Measurements from ENCODE around the gene ZNF385B.
"Not testable (repeated sequence)": the region's sequence is repeated elsewhere in the genome, so short reads cannot be mapped to it uniquely, and the experiment has no call there.

The ZNF385B gene

GRCh38 chr2:179470089-179470488, 391.3 kb downstream of the ZNF385B start:
- no peak for DNase-seq

- no peak for DNase-seq
Observed at GRCh38 chr2:179467960-179468359, 393.5 kb downstream of the ZNF385B start.

DNA sequence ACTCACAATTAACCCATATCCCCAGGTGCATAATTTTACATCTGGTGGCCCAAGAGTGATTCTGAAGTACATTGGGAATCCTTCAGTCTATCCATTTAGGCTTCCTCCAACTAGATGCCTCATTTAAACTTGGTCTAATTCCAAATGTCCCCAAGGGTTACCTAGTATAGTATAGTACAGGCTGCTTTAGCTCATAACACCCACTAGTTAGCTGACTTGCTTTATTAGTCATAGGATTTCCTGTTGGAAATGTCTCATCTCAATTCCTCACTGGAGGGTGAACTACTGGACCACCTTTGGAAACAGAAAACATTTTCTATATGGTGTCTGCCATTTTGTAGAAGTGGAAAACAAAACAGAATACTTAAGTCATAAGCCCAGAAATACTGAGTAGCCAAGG, 394.3 kb downstream of the ZNF385B start:
- peak; percentile 68 for DNase-seq

- DNase-seq, result no peak
Observed at GRCh38 chr2:179461420-179461819, 400.0 kb downstream of the ZNF385B start.

DNA sequence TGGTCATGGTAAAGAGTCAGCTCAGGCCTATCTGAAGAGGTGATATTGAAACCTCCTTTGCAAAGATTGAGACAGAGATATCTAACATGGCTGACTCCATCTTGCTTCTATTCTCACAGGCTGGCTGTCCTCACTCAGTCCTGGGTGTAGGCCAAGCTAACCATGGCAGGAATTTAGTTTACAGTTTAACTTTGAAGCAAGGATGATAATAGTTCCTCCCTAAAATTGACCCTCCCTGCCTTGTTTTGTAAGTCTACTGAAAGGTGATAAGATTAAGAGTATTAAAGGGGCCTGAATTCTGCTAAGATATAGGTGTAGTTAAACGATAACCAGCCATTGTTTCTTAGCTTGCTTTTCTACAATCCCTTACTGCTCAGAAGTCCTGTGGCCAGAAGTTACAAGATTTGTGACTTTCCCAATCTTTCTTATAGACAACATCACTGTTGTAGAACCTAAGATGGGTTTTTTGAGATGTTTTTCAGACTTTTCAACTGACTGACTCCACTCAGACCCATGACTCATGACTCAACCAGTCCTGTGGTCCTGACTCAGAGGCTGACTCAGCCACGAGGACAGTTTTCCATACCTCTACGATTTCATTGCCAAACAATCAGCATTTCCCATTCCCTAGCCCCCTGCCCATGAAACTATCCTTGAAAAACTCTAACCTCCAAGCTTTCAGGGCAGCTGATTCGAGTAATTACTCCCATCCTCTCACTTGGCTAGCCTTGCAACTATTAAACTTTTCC, 401.1 kb downstream of the ZNF385B start:
- peak; percentile 97 for DNase-seq

GRCh38 chr2:179458113-179458512, 403.3 kb downstream of the ZNF385B start:
- DNase-seq, result not testable (repeated sequence)

- peak; percentile 65 for DNase-seq
Observed at GRCh38 chr2:179455824-179456223, 405.6 kb downstream of the ZNF385B start.

DNA sequence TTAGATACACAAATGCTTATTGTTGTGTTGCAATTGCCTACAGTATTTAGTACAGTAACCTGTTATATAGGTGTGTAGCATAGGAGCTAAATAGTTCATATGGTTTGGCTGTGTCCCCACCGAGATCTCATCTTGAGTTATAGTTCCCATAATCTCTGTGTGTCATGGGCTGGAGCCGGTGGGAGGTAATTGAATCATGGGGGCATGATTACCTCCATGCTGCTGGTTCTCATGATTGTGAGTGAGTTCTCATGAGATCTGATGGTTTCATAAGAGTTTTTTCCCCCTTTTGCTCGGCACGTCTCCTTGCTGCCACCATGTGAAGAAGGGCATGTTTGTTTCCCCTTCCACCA, 406.3 kb downstream of the ZNF385B start:
- DNase-seq, result peak; percentile 69

DNA sequence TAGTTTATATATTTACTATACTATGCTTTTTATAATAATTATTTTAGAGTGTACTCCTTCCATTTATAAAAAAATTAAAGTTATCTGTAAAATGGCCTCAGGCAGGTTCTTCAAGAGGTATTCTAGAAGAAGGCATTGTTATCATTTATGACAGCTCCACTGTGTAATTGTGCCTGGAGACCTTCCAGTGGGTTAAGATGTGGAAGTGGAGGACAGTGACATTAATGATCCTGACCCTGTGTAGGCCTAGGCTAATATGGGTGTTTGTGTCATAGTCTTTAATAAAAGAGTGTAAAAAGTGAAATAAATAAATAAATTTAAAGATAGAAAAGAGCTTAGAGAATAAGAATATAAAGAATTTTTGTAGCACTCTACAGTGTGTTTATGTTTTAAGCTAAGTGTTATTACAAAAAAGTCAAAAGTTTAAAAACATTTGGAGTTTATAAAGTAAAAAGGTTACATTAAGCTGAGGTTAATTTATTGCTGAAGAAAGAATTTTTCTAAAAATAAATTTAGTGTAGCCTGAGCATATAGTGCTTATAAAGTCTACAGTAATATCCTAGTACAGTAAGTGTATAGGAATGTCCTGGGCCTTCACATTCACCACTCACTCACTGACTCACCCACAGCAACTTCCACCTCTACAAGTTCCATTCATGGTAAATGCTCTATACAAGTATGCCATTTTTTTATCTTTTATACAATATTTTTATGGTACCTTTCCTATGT, 406.8 kb downstream of the ZNF385B start:
- peak; percentile 95 for DNase-seq

- no peak for DNase-seq
Observed at GRCh38 chr2:179449010-179449409, 412.4 kb downstream of the ZNF385B start.

DNA sequence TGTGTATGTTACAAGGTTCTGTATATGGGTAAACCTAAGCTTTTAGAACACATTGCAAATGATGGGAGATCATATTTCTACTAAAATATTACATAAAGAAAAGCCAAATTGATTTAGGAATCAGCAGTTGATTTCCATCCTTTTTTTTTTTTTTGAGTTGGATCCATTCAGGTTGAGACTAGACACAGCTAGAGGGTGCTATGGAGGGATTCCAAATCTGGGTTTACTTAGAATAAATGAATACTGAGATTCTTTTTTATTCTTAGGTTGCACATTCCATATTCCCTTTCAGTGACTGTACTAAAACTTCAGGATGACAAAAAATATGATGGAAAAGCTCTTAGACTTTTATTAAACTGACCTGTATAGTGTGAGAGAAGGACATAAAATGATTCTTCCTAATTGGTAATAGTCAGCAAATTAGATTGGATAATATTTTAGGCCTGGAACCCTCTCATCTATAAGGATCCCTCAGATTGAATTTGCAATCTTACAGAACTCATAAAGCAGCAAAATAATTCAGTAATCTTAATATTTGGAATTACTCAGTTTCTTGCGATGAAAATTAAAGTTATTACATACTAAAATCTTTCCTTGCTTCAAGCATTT, 413.5 kb downstream of the ZNF385B start:
- no peak for DNase-seq

- DNase-seq, result no peak
Observed at GRCh38 chr2:179447421-179447820, 414.0 kb downstream of the ZNF385B start.

DNA sequence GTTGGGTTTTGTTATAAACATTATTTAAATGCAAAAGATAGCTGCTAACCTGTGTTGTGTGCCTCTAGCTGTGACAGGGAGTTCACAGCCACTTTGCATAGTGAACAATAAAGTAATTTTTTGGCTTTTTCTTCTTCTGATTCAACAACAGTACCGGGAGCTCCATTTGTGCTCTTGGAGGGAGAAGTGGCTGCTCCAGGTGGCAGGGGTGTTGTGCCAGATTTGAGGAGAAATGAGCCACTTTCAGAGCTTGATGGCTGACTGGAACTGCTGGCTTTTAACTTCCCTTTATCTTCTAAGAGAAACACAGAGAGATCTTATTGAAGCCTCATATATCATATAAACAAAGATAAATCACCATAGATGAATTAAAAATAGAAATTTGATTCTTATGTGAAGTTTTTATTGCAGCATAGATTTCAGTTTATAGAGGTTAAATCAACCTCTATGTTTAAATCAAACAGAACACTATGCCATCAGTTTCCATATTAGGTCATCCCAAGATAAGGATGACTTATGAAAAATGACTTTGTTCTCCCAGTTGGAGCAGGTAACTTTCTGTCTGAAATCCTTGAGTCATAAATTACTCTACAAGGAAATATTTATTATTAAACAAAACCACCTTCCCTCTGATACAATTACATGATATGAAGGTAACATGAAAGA, 414.8 kb downstream of the ZNF385B start:
- DNase-seq, result no peak

DNA sequence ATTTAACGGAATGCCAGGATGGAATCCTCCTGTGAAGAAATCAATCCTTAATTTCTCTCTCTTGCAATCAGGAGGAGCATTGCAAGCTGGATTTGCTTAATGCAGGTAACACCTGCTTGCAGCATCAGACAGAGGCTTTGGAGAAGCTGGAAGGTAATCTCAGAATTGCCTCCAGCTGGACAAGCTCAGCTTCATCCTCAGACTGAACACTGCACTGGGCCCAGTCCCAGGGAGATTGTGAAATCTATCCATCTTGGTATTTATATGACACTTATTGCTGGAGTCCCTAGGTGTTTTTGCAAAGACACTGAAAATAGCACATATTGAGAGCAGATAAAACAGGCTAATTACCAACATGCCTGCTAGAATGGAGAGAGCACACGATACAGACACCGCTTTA, 417.4 kb downstream of the ZNF385B start:
- peak; percentile 29 for DNase-seq

GRCh38 chr2:179443180-179443579, 418.2 kb downstream of the ZNF385B start:
- DNase-seq, result no peak

- DNase-seq, result no peak
Observed at GRCh38 chr2:179442206-179442605, 419.2 kb downstream of the ZNF385B start.

GRCh38 chr2:179441551-179441950, 419.9 kb downstream of the ZNF385B start:
- peak; percentile 25 for DNase-seq

- DNase-seq, result peak; percentile 10
Observed at GRCh38 chr2:179440642-179441251, 420.7 kb downstream of the ZNF385B start.

DNA sequence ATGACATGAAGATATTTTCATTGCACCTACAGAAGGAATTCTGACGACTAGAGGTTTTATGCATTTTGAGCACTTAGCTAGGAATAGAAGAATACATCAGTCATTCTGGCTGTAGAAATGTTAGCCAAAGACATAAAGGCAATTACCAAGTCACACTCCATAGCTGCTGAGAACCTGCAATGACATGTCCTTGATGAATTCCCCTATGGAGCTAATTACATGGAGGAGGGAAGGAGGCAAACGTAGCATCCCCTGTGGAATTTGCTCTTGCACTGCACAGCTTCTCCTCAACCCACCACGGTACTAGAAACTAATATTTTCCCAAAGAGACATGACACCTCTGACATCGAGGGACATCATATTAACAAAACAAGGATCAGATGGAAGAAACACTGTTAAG, 422.8 kb downstream of the ZNF385B start:
- no peak for DNase-seq

GRCh38 chr2:179437430-179437829, 424.0 kb downstream of the ZNF385B start:
- DNase-seq, result no peak

DNA sequence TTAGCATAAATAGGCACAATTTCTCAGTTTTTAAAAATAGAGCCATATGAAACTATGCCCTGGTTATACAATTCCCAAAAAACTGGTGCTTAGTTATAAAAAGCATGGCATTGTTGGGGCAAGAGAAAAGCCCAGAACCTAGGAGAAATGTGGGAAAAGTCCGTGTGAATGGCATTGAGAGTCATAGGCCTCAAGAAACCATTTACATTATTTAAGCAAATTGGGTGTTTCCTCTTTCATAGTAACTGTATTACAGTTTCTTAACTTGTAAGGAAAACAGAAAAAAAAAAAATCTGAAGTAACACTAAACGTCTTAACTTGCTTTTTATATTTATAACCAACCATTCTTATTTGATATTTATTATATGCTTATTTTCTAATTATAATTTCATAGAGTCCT, 425.8 kb downstream of the ZNF385B start:
- DNase-seq, result no peak

DNA sequence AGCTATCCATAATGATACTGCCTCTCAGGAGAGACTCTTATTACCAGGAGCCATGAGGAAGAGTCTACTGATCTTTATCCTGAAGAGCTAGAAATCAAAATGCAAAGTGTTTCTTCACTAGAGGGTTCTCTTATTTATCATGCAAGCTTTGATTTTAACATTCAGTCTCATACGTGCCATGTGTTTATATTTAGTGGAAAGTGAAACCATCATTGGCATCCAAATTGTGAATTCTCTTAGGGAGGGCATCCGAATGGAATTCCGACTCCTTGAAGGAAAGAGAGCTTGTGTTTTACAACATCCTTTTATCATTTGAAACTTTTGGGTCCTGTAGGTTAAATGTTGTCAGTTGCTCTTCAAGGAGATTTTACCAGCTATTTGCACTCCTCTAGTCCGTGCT, 426.4 kb downstream of the ZNF385B start:
- peak; percentile 38 for DNase-seq

DNA sequence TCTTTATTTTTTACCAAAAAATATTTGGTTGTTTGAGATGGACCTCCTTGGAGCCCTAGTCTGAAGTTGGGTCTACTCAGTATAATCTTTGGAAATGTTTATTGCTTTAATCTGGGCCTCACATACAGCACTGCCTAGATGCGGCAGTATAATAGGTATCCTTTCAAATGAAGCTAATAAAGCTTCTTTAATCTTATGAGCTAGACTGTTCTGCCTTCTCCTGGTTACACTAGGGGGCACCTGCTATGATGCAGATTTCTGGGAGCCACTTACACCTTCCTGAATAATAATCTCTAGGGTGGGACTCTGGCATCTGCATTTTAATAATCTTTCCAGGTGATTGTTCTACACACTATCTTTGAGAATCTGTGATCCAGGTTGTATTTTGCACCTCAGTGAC, 427.1 kb downstream of the ZNF385B start:
- no peak for DNase-seq

All from fibroblast of skin of right quadriceps (primary cell).